BJ (cell line): ENCODE measurements around the gene GPALPP1. TPM values are rescaled to one million over a fixed set of nuclear protein-coding genes. Genes with fewer than 3 reads are reported as not detected.

Experiments used
- CTCF ChIA-PET: fragments of 350-600 bp; formaldehyde crosslinking; extraction: SDS; loops from one replicate; lab custom pipeline; 2021; ENCODE audit warnings: antibody characterized with exemption, inconsistent platforms; lab: Yijun Ruan, JAX
- POLR2A ChIA-PET: fragments of 300-600 bp; sonication (Branson Sonifier 250); formaldehyde crosslinking; extraction: SDS; loops from one replicate; lab custom pipeline; 2021; ENCODE audit warnings: antibody characterized with exemption; lab: Charles Lee
- DNase-seq: peaks from one replicate; pipeline ENCODE4 v3.0.0-alpha.2; 2011; ENCODE audit warnings: low read depth
- H3K27me3 ChIP-seq: 2 replicates; pipeline ENCODE4 v1.6.0; 2011; ENCODE audit warnings: low read length; ENCODE audit not compliant: control insufficient read depth, insufficient read depth
- H3K36me3 ChIP-seq: 2 replicates; pipeline ENCODE4 v1.5.1; 2011; ENCODE audit warnings: low read length; ENCODE audit not compliant: control insufficient read depth, insufficient read depth
- H3K4me3 ChIP-seq: 2 replicates; pipeline ENCODE4 v1.5.1; 2011; ENCODE audit warnings: low read depth, mild to moderate bottlenecking, control low read depth, low read length
- polyA plus RNA-seq: library from polyadenylated mRNA; depleted of rRNA; stranded (reverse); fragments of >200 nt; gene quantifications from 2 replicates; pipeline ENCODE4 v1.2.3, GENCODE V29; 2011; rRNA removed
- small RNA-seq: library from RNA; depleted of rRNA; stranded (forward); fragments of <200 nt; gene quantifications from one replicate; pipeline ENCODE3, GENCODE V24; 2012; ENCODE audit warnings: low replicate concordance, low read depth; ENCODE audit not compliant: insufficient read length
- TF ChIP-seq, protein P1 (sequence below): IDR thresholded peaks from 2 replicates; pipeline ENCODE4 v1.5.1; 2011; ENCODE audit warnings: low read depth, mild to moderate bottlenecking, control low read depth, inconsistent platforms, low read length, moderate library complexity; ENCODE audit not compliant: insufficient read depth

GPALPP1 gene
- polyA plus RNA-seq, 1 experiment = 10.4 TPM

DNA sequence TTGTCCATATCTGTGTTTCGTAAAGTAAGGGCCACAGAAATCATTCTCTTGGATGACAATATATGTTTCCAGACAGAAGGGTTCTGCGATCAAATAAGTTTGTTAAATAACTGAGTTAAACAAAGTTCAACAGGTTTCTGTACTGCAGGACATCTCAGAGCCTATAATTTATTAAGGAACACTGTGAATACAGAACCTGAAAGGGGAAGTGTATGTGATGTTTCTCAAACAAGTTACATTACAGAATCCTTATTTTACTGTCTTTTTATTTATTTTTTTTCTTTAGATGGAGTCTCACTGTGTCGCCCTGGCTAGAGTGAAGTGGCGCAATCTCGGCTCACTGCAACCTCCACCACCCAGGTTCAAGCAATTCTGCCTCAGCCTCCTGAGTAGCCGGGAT, 75.6 kb downstream of the GPALPP1 start:
- H3K36me3 ChIP-seq = no peaks in the 10 kb centered on the region
- H3K27me3 ChIP-seq = peaks cover 7% of the 10 kb centered on the region; the same call in 1 of the 2 replicates
- H3K4me3 ChIP-seq = no peak overlapping the region
- CTCF ChIA-PET = no interaction called here
- DNase-seq = no peak
- POLR2A ChIA-PET = no interaction called here
- TF ChIP-seq, protein P1, sequence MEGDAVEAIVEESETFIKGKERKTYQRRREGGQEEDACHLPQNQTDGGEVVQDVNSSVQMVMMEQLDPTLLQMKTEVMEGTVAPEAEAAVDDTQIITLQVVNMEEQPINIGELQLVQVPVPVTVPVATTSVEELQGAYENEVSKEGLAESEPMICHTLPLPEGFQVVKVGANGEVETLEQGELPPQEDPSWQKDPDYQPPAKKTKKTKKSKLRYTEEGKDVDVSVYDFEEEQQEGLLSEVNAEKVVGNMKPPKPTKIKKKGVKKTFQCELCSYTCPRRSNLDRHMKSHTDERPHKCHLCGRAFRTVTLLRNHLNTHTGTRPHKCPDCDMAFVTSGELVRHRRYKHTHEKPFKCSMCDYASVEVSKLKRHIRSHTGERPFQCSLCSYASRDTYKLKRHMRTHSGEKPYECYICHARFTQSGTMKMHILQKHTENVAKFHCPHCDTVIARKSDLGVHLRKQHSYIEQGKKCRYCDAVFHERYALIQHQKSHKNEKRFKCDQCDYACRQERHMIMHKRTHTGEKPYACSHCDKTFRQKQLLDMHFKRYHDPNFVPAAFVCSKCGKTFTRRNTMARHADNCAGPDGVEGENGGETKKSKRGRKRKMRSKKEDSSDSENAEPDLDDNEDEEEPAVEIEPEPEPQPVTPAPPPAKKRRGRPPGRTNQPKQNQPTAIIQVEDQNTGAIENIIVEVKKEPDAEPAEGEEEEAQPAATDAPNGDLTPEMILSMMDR = no peak

DNA sequence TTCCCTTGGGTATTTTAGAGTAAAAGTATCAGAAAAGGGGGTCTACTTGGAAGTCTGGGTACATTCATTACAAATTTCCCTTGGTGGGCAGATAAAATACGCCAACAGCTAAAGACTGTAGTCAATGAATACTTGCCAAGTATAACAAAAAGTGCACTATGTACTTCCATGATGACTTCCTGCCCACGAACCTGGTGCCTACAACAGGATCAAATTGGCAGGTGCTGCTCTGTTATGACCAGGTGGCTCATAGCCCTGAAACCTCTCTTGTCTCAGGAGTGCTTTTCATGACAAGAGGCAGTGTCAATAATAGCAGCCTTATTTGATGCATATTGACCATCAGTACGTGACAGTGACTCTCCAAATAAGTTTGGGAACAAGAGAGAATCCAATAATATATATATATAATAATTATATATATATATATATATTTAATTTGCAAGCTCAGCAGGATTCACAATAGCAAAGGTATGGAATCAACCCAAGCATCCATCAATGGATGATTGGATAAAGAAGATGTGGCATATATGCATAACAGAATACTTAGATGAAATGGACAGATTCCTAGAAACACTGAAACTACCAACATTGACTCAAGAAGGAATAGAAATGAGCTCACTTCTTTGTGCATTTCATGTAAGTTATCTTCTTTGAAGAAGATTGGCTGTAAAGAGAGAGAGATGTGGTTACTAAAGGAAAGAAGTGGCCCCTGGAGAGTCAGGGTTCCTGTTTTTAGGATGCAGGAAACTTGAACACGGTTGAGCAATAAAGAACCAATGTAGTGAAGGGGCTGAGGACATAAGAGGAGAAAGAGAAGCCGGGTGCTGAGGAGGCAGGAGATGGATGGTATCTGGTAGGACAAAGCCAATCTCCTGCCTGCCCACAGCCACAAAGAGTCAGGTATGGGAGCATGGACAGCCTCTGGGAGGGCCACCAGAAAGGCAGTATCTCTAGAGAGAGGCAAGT, 79.0 kb downstream of the GPALPP1 start:
- POLR2A ChIA-PET = no interaction called here
- Histone ChIP-seq H3K36me3 (no peaks in the 10 kb centered on the region), H3K27me3 (peaks cover 7% of the 10 kb centered on the region; the same call in 1 of the 2 replicates), H3K4me3 (no peak overlapping the region)
- no peak for DNase-seq
- CTCF ChIA-PET = interaction anchor here (1.1 kb wide), 1 partner anchor 12 kb away, joined by 3 read pairs; no protein-coding TSS in a partner anchor
- TF ChIP-seq, protein P1 = no peak

DNA sequence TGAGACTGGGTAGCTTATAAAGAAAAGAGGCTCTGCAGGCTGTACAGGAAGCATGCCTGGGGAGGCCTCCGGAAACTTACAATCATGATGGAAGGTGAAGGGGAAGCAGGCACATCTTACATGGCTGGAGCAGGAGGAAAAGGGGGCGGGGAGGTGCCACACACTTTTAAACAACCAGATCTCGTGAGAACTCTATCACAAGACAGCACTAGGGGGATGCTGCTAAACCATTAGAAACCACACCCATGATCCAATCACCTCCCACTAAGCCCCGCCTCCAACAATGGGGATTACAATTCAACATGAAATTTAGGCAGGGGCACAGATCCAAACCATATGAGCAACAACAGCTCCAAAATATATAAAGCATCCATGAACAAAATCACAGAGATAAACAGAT, 84.5 kb downstream of the GPALPP1 start:
- peaks cover 6% of the 10 kb centered on the region for H3K27me3 ChIP-seq
- no peaks in the 10 kb centered on the region for H3K36me3 ChIP-seq
- no peak for DNase-seq
- TF ChIP-seq, protein P1 = no peak
- H3K4me3 ChIP-seq = no peak overlapping the region
- ChIA-PET POLR2A (no interaction called here), CTCF (interaction anchor here (0.6 kb wide), 1 partner anchor 85 kb away, joined by 3 read pairs; no protein-coding TSS in a partner anchor)

DNA sequence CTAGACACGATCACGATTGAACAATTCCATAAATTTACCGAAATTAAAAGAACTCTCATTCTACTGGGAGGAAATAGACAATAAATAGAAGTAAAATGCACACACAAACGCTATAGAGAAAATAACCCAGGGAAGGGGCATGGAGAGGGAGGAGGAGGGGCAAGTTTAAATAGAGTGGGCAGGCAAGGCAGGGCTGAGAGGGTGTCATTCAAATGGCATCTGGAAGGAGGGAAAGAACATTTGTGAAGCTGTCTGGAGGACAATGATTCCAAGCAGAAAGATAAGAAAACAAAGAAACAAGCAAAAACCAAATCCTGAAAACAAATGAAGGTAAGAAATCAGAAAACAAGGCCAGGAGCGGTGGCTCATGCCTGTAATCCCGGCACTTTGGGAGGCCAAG, 85.4 kb downstream of the GPALPP1 start:
- Histone ChIP-seq H3K27me3 (peaks cover 5% of the 10 kb centered on the region), H3K4me3 (no peak overlapping the region), H3K36me3 (no peaks in the 10 kb centered on the region)
- DNase-seq = no peak
- ChIA-PET POLR2A (no interaction called here), CTCF (no interaction called here)
- TF ChIP-seq, protein P1 = no peak

DNA sequence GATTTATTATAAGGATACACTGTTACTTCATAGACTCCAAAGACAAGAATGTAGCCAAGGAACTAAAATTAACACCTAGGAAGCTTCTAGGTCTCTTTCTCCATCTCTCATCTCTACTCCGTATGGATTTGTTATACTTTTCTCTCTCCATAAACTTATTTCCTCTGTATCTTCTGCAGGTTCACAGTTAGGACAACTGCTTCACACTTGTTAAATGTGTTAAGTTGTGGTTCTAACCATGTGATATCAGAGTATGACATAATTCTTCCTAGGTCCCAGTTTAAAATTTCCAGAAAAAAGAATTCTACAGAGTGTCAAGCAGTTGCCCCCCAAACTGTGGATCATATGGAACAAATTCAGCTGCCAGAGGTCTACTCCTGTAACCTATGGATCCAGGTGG, 88.7 kb downstream of the GPALPP1 start:
- Histone ChIP-seq H3K27me3 (peaks cover 10% of the 10 kb centered on the region), H3K36me3 (no peaks in the 10 kb centered on the region), H3K4me3 (no peak overlapping the region)
- ChIA-PET CTCF (interaction anchor here (1.3 kb wide), 1 partner anchor 204 kb away, joined by 3 read pairs; no protein-coding TSS in a partner anchor), POLR2A (no interaction called here)
- TF ChIP-seq, protein P1 = no peak
- DNase-seq = no peak

Small RNA genes within 50 kb of the gene (small RNA-seq; reads per million reads assigned to genes)
- not detected for gene RN7SL49P

Other genes with a start within 250 kb of the GPALPP1 start
- gene NUFIP1, start 67 bp upstream of the GPALPP1 start, polyA plus RNA-seq = 0.64 and 1.2 TPM in 2 replicates
- gene GTF2F2, start 131.0 kb downstream of the GPALPP1 start, polyA plus RNA-seq = 7.9 and 14.6 TPM in 2 replicates
- gene KCTD4, start 211.5 kb downstream of the GPALPP1 start, polyA plus RNA-seq = 0.10 and 0.15 TPM in 2 replicates